HepG2 (cell line): Measurements from ENCODE around the gene TOR4A. TPM values are rescaled to one million over a fixed set of nuclear protein-coding genes. Genes with fewer than 3 reads are reported as not detected.

Experiments used
- AKAP8 ChIP-seq: sonication (generic); formaldehyde crosslinking; IDR thresholded peaks from 2 replicates; pipeline ENCODE4 v1.5.1; 2020; ENCODE audit warnings: mild to moderate bottlenecking, missing genetic modification reagents
- ARHGAP35 ChIP-seq: sonication (generic); formaldehyde crosslinking; IDR thresholded peaks from 2 replicates; pipeline ENCODE4 v1.9.0; 2022; ENCODE audit warnings: mild to moderate bottlenecking, inconsistent platforms, moderate library complexity, missing genetic modification reagents, borderline replicate concordance
- DMAP1 ChIP-seq: IDR thresholded peaks from 2 replicates; pipeline ENCODE4 v1.6.1; 2016
- E2F5 ChIP-seq: sonication (generic); formaldehyde crosslinking; conservative IDR thresholded peaks from 2 replicates; pipeline ENCODE4 v1.4.0; 2020; ENCODE audit warnings: missing genetic modification reagents
- ELF1 ChIP-seq: sonication (generic); formaldehyde crosslinking; IDR thresholded peaks from 2 replicates; pipeline ENCODE4 v1.4.0; 2020; ENCODE audit warnings: missing genetic modification reagents
- GABPB1 ChIP-seq: IDR thresholded peaks from 2 replicates; pipeline ENCODE4 v1.6.1; 2016; ENCODE audit warnings: mild to moderate bottlenecking, missing genetic modification reagents, moderate library complexity, missing compliant biosample characterization
- HES4 ChIP-seq: sonication (generic); formaldehyde crosslinking; IDR thresholded peaks from 2 replicates; pipeline ENCODE4 v1.9.0; 2021; ENCODE audit warnings: mild to moderate bottlenecking, missing genetic modification reagents, borderline replicate concordance
- MTF2 ChIP-seq: sonication (generic); formaldehyde crosslinking; IDR thresholded peaks from 2 replicates; pipeline ENCODE4 v1.5.0; 2020; ENCODE audit warnings: missing genetic modification reagents, borderline replicate concordance
- RAD51 ChIP-seq: fragments of 450-650 bp; IDR thresholded peaks from 2 replicates; pipeline ENCODE4 v1.6.1; 2016; ENCODE audit warnings: borderline replicate concordance
- RBFOX2 ChIP-seq: fragments of 200-400 bp; formaldehyde crosslinking; IDR thresholded peaks from 2 replicates; pipeline ENCODE4 v1.6.1; 2017; ENCODE audit warnings: low read depth, mild to moderate bottlenecking, low read length
- REXO4 ChIP-seq: sonication (generic); formaldehyde crosslinking; IDR thresholded peaks from 2 replicates; pipeline ENCODE4 v1.8.0; 2022; ENCODE audit warnings: missing genetic modification reagents, mild to moderate bottlenecking, borderline replicate concordance
- SIX1 ChIP-seq: sonication (generic); formaldehyde crosslinking; IDR thresholded peaks from 2 replicates; pipeline ENCODE4 v1.4.0; 2020; ENCODE audit warnings: missing genetic modification reagents, borderline replicate concordance
- SOX5 ChIP-seq: IDR thresholded peaks from 2 replicates; pipeline ENCODE4 v1.6.1; 2016; ENCODE audit warnings: borderline replicate concordance
- TCF12 ChIP-seq, 2 experiments: fragments of 450-650 bp in 1 of 2; sonication (generic) in 1 of 2; formaldehyde crosslinking in 1 of 2; IDR thresholded peaks; 2 replicates each; pipeline versions ENCODE4 v1.6.1 to v1.8.0; 2017 to 2022; ENCODE audit warnings: antibody characterized with exemption in 1 of 2, mild to moderate bottlenecking in 1 of 2, missing genetic modification reagents in 1 of 2, moderate library complexity in 1 of 2
- ZBTB25 ChIP-seq: IDR thresholded peaks from 2 replicates; pipeline ENCODE4 v1.6.1; 2018; ENCODE audit warnings: missing genetic modification reagents
- ZNF570 ChIP-seq: sonication (generic); formaldehyde crosslinking; IDR thresholded peaks from 2 replicates; pipeline ENCODE4 v1.4.0; 2020; ENCODE audit warnings: mild to moderate bottlenecking, missing genetic modification reagents, borderline replicate concordance
- ZNF639 ChIP-seq: conservative IDR thresholded peaks from 2 replicates; pipeline ENCODE4 v1.6.1; 2018; ENCODE audit warnings: missing genetic modification reagents
- ZNF704 ChIP-seq: sonication (generic); formaldehyde crosslinking; IDR thresholded peaks from 2 replicates; pipeline ENCODE4 v1.8.1; 2023; ENCODE audit warnings: mild to moderate bottlenecking, inconsistent platforms, moderate library complexity, missing genetic modification reagents, borderline replicate concordance
- polyA plus RNA-seq, 8 experiments: library from polyadenylated mRNA; depleted of rRNA in 3 of 8; stranded (reverse) in 7 of 8; unstranded in 1 of 8; fragments of >200 nt; fragmentation: Illumina TruSeq in 4 of 8; extraction: Trizol in 4 of 8; gene quantifications; 2 replicates each; pipeline versions ENCODE4 v1.2.1 to v1.2.3, GENCODE V29; 2011 to 2016; ENCODE audit warnings: low read depth in 4 of 8, missing spikeins in 1 of 8, mixed read lengths in 1 of 8; ENCODE audit not compliant: insufficient read depth in 1 of 8
- total RNA-seq, 5 experiments: library from RNA; depleted of rRNA; stranded (reverse); fragments of >200 nt; fragmentation: Illumina TruSeq; extraction: Trizol; gene quantifications; 2 replicates each; pipeline ENCODE4 v1.2.3, GENCODE V29; 2016; ENCODE audit warnings: low read depth in 1 of 5
- TF ChIP-seq, protein P1 (sequence below): sonication (generic); formaldehyde crosslinking; IDR thresholded peaks from 2 replicates; pipeline ENCODE4 v1.4.0; 2020; ENCODE audit warnings: missing genetic modification reagents

The TOR4A gene
- total and polyA plus RNA-seq, 2 of the 13 experiments (the other 11 are each of a cell fraction or from before 2014, with no cell fraction given) = 11.1 to 14.2 TPM

DNA sequence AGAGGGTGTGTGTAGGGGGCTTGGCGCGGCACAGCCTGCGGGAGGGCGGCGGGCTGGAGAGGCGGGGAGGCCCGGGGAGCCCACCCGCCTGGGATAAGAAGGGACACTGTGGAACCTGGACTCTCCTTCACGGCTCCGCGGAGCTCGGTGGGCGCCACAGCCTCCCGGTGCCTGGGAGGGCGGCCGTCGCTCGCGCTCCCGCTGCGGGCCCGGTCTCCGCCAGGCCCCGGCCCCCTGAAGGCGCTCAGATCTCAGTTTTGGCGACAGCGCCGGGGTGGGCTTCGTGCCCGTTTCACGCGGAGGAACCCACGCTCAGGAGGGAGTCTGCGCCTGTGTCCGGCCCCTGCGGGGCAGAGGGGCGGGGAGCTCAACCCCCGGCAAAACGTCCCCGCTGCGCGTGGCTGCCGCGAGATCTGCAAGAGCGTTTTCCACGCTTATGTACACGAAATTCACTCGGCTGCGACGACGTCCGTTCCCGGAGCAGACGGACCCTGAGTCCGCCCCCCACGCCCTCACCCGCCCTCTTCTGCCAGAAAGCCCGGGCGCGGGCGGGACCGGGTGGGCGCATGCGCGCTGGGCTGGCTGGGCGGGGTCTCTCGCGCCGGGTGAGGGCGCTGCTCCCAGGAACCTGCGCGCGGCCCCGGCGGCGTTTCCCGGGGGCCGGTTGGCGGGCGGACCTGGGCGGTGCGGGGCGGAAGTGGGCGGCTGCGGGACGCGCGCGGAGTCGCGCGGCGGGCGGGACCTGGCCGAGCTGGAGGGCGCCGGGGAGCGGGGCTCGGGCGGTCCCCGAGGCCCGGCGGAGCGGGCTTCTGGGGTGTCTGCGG is 22.7 kb upstream of the TOR4A start, which contains the start of gene NELFB (continued):
- TF ChIP-seq, protein P1, sequence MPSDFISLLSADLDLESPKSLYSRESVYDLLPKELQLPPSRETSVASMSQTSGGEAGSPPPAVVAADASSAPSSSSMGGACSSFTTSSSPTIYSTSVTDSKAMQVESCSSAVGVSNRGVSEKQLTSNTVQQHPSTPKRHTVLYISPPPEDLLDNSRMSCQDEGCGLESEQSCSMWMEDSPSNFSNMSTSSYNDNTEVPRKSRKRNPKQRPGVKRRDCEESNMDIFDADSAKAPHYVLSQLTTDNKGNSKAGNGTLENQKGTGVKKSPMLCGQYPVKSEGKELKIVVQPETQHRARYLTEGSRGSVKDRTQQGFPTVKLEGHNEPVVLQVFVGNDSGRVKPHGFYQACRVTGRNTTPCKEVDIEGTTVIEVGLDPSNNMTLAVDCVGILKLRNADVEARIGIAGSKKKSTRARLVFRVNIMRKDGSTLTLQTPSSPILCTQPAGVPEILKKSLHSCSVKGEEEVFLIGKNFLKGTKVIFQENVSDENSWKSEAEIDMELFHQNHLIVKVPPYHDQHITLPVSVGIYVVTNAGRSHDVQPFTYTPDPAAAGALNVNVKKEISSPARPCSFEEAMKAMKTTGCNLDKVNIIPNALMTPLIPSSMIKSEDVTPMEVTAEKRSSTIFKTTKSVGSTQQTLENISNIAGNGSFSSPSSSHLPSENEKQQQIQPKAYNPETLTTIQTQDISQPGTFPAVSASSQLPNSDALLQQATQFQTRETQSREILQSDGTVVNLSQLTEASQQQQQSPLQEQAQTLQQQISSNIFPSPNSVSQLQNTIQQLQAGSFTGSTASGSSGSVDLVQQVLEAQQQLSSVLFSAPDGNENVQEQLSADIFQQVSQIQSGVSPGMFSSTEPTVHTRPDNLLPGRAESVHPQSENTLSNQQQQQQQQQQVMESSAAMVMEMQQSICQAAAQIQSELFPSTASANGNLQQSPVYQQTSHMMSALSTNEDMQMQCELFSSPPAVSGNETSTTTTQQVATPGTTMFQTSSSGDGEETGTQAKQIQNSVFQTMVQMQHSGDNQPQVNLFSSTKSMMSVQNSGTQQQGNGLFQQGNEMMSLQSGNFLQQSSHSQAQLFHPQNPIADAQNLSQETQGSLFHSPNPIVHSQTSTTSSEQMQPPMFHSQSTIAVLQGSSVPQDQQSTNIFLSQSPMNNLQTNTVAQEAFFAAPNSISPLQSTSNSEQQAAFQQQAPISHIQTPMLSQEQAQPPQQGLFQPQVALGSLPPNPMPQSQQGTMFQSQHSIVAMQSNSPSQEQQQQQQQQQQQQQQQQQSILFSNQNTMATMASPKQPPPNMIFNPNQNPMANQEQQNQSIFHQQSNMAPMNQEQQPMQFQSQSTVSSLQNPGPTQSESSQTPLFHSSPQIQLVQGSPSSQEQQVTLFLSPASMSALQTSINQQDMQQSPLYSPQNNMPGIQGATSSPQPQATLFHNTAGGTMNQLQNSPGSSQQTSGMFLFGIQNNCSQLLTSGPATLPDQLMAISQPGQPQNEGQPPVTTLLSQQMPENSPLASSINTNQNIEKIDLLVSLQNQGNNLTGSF = no peak
- TF ChIP-seq SOX5 (CRISPR knock-in tag) (peak; percentile 21; the same call in 1 of the 2 replicates), SIX1 (CRISPR knock-in tag) (no peak), RAD51 (no peak), ZNF570 (no peak), REXO4 (CRISPR knock-in tag) (no peak), ARHGAP35 (CRISPR knock-in tag) (peak; percentile 50; the same call in 1 of the 2 replicates), ZNF704 (CRISPR knock-in tag) (no peak), DMAP1 (CRISPR knock-in tag) (0 out of 2 replicates have a peak, but pooled peaks have one; percentile 13), RBFOX2 (peak; percentile 85), E2F5 (no peak), GABPB1 (CRISPR knock-in tag) (peak; percentile 89), ZNF639 (CRISPR knock-in tag) (peak; percentile 8; the same call in 1 of the 2 replicates), AKAP8 (CRISPR knock-in tag) (no peak; the same call in 1 of the 2 replicates), ZBTB25 (CRISPR knock-in tag) (peak; percentile 57; the same call in 1 of the 2 replicates), HES4 (no peak), ELF1 (CRISPR knock-in tag) (no peak), MTF2 (CRISPR knock-in tag) (no peak), TCF12 (IDR thresholded peaks at IDR 0.05) (no peak), TCF12 (CRISPR knock-in tag; IDR thresholded peaks at IDR 0.05) (no peak; the same call in 1 of the 2 replicates)
